ENCODE measurements around the gene NT5C2. TPM values are rescaled to one million over a fixed set of nuclear protein-coding genes. Genes with fewer than 3 reads are reported as not detected.
"Not testable (repeated sequence)": the region's sequence is repeated elsewhere in the genome, so short reads cannot be mapped to it uniquely, and the experiment has no call there.

The NT5C2 gene
- polyA plus RNA-seq, 1 donor (not counting 4 experiments of a cell fraction or from before 2014, with no cell fraction given) = 88.6 TPM

DNA sequence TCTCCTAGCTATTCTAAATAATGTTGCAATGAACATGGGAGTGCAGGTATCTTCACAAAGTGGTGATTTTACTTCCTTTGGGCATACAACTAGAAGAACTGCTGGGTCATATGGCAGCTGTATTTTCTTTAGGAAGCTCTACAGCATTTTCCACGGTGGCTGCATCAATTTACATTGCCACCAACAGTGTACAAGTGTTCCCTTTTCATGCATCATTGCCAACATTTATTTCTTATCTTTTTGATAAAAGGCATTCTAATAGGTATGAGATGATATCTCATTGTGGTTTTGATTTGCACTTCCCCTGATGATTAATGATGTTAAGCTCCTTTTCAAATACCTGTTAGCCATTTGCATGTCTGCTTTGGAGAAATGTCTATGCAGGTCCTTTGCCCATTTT is 52.6 kb downstream of the NT5C2 start:
- Histone ChIP-seq H3K27ac (ENCODE audit: control insufficient read depth, insufficient read depth, low read length) (no peak overlapping the region), H3K9ac (ENCODE audit: control insufficient read depth, extremely low read depth, insufficient read depth, low read length) (no peak overlapping the region), H3K9me1 (ENCODE audit: control insufficient read depth, extremely low read depth, insufficient read depth, low read length) (no peaks in the 10 kb centered on the region), H2AFZ (ENCODE audit: control insufficient read depth, low read length) (no peak overlapping the region), H3K36me3 (ENCODE audit: control insufficient read depth in 2 of 2, extremely low read depth in 1 of 2, insufficient read depth in 2 of 2, low read length in 2 of 2) (peaks cover 0 to 9% of the 10 kb centered on the region in 2 experiments), H3K9me3 (ENCODE audit: control insufficient read depth, low read depth, low read length) (no peaks in the 10 kb centered on the region), H3K4me3 (ENCODE audit: control insufficient read depth in 2 of 3, extremely low read depth in 1 of 3, insufficient read depth in 2 of 3, low read depth in 1 of 3, low read length in 3 of 3) (no peak overlapping the region), H3K4me2 (ENCODE audit: control insufficient read depth, extremely low read depth, insufficient read depth, low read depth, low read length) (no peak overlapping the region), H3K4me1 (ENCODE audit: control insufficient read depth, extremely low read depth, insufficient read depth, low read length) (no peaks in the 10 kb centered on the region), H3K27me3 (ENCODE audit: control insufficient read depth, extremely low read depth, insufficient read depth, low read length) (no peaks in the 10 kb centered on the region), H3K79me2 (ENCODE audit: control insufficient read depth, insufficient read depth, low read length) (peaks cover 2% of the 10 kb centered on the region), H4K20me1 (ENCODE audit: control insufficient read depth, extremely low read depth, insufficient read depth, low read length) (no peaks in the 10 kb centered on the region)
- FAIRE-seq = no peak
- DNase-seq (ENCODE audit: low read depth, low spot score) = no peak
- TF ChIP-seq CTCF (optimal IDR thresholded peaks at IDR 0.05 in 1 of 3, IDR thresholded peaks at IDR 0.05 in 1 of 3, conservative IDR thresholded peaks at IDR 0.05 in 1 of 3; ENCODE audit: extremely low read depth in 1 of 3, insufficient read depth in 2 of 3, low read length in 3 of 3) (no peak), EZH2 (IDR thresholded peaks at IDR 0.05; ENCODE audit: low read length) (no peak)
- dilution Hi-C loops (cut with MboI; ENCODE audit: extremely low pct_ligation_motif_present, low sequenced_read_pairs) = no loop called here

GRCh38 chr10:103139803-103140202 is 53.3 kb downstream of the NT5C2 start:
- no peak overlapping the region for H3K9ac ChIP-seq (ENCODE audit: control insufficient read depth, extremely low read depth, insufficient read depth, low read length)
- no peak overlapping the region for H3K27ac ChIP-seq (ENCODE audit: control insufficient read depth, insufficient read depth, low read length)
- no peak overlapping the region for H2AFZ ChIP-seq (ENCODE audit: control insufficient read depth, low read length)
- H3K4me2 ChIP-seq (ENCODE audit: control insufficient read depth, extremely low read depth, insufficient read depth, low read depth, low read length) = no peak overlapping the region
- FAIRE-seq (no peak), DNase-seq (ENCODE audit: low read depth, low spot score) (no peak)
- peaks cover 2% of the 10 kb centered on the region for H3K79me2 ChIP-seq (ENCODE audit: control insufficient read depth, insufficient read depth, low read length)
- H3K36me3 ChIP-seq (ENCODE audit: control insufficient read depth in 2 of 2, extremely low read depth in 1 of 2, insufficient read depth in 2 of 2, low read length in 2 of 2) = peaks cover 0 to 9% of the 10 kb centered on the region in 2 experiments
- no peaks in the 10 kb centered on the region for H4K20me1 ChIP-seq (ENCODE audit: control insufficient read depth, extremely low read depth, insufficient read depth, low read length)
- H3K9me1 ChIP-seq (ENCODE audit: control insufficient read depth, extremely low read depth, insufficient read depth, low read length) = no peaks in the 10 kb centered on the region
- H3K4me3 ChIP-seq (ENCODE audit: control insufficient read depth in 2 of 3, extremely low read depth in 1 of 3, insufficient read depth in 2 of 3, low read depth in 1 of 3, low read length in 3 of 3) = no peak overlapping the region
- H3K4me1 ChIP-seq (ENCODE audit: control insufficient read depth, extremely low read depth, insufficient read depth, low read length) = no peaks in the 10 kb centered on the region
- H3K27me3 ChIP-seq (ENCODE audit: control insufficient read depth, extremely low read depth, insufficient read depth, low read length) = no peaks in the 10 kb centered on the region
- TF ChIP-seq EZH2 (IDR thresholded peaks at IDR 0.05; ENCODE audit: low read length) = no peak
- TF ChIP-seq CTCF (optimal IDR thresholded peaks at IDR 0.05 in 1 of 3, IDR thresholded peaks at IDR 0.05 in 1 of 3, conservative IDR thresholded peaks at IDR 0.05 in 1 of 3; ENCODE audit: extremely low read depth in 1 of 3, insufficient read depth in 2 of 3, low read length in 3 of 3) = no peak
- dilution Hi-C loops (cut with MboI; ENCODE audit: extremely low pct_ligation_motif_present, low sequenced_read_pairs) = no loop called here
- no peaks in the 10 kb centered on the region for H3K9me3 ChIP-seq (ENCODE audit: control insufficient read depth, low read depth, low read length)

GRCh38 chr10:103135168-103135567 is 57.9 kb downstream of the NT5C2 start:
- H3K36me3 ChIP-seq (ENCODE audit: control insufficient read depth in 2 of 2, extremely low read depth in 1 of 2, insufficient read depth in 2 of 2, low read length in 2 of 2); H3K4me3 ChIP-seq (ENCODE audit: control insufficient read depth in 2 of 3, extremely low read depth in 1 of 3, insufficient read depth in 2 of 3, low read depth in 1 of 3, low read length in 3 of 3); DNase-seq (ENCODE audit: low read depth, low spot score); FAIRE-seq; dilution Hi-C loops (cut with MboI; ENCODE audit: extremely low pct_ligation_motif_present, low sequenced_read_pairs); H3K9me1 ChIP-seq (ENCODE audit: control insufficient read depth, extremely low read depth, insufficient read depth, low read length); H3K27ac ChIP-seq (ENCODE audit: control insufficient read depth, insufficient read depth, low read length); H3K4me1 ChIP-seq (ENCODE audit: control insufficient read depth, extremely low read depth, insufficient read depth, low read length); H3K9me3 ChIP-seq (ENCODE audit: control insufficient read depth, low read depth, low read length); H3K79me2 ChIP-seq (ENCODE audit: control insufficient read depth, insufficient read depth, low read length); H3K27me3 ChIP-seq (ENCODE audit: control insufficient read depth, extremely low read depth, insufficient read depth, low read length); H2AFZ ChIP-seq (ENCODE audit: control insufficient read depth, low read length); H4K20me1 ChIP-seq (ENCODE audit: control insufficient read depth, extremely low read depth, insufficient read depth, low read length); H3K9ac ChIP-seq (ENCODE audit: control insufficient read depth, extremely low read depth, insufficient read depth, low read length); H3K4me2 ChIP-seq (ENCODE audit: control insufficient read depth, extremely low read depth, insufficient read depth, low read depth, low read length): not testable (repeated sequence)

All from keratinocyte (primary cell).